GM21367 (cell line): ENCODE data around the gene GLTPD2.
A peak's percentile ranks its signal among the peaks of the same experiment; 100 is the strongest.

Source experiments
- ATAC-seq: cut with Tn5 transposase; IDR thresholded peaks from one replicate; pipeline ENCODE4 v1.9.1; 2021; ENCODE audit not compliant: unreplicated experiment

GLTPD2 gene

DNA sequence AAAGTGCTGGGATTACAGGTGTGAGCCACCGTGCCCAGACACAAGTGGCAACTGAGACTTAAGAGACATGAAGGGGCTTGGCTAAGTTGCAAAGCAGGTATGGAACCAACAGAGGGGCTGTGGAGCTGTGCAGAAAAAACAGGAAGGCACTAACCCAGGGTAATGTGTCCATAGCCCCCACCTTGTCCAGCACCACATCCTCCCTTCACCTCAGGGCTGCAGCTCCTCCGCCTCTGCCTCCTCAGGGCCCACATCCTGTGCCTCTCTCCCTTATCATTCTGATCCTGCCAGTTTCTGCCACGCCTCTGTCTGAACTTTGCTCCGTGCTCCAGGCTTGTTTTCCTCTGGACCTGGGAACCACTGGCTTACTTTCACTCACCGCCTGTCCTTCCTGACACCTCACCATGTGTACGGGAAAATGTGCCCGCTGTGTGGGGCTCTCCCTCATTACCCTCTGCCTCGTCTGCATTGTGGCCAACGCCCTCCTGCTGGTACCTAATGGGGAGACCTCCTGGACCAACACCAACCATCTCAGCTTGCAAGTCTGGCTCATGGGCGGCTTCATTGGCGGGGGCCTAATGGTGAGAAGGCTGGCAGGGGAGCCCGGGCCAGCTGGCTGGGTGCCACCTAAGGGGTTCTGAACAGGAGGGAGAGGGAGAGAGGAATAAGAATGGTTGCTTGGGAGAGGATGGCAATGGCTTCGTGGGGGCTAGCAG is 17.1 kb upstream of the GLTPD2 start, which contains the start of gene TM4SF5:
TM4SF5 (plus strand) TSS at position 368 of the 716 bp plus-strand sequence; CDS start at position 405, 37 bp downstream.
- ATAC-seq: no peak

DNA sequence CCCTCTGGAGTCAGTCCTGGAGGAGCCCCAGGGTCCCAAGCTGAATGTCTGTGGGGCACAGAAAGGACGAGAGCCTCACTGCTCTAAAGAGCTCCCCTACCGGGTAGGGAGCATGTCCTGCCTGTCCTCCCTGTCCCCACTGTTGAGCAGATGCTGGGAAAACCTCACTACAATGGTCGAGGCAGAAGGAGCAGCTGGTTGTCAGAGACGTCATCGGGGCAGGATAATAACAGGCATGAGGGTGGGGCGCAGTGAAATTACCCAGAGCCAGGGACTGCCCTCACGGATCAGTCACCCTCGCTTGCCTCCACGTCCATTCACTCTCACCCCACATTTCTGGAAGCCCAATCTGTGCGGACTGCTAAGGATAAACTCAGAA is 16.5 kb upstream of the GLTPD2 start:
- ATAC-seq: no peak

DNA sequence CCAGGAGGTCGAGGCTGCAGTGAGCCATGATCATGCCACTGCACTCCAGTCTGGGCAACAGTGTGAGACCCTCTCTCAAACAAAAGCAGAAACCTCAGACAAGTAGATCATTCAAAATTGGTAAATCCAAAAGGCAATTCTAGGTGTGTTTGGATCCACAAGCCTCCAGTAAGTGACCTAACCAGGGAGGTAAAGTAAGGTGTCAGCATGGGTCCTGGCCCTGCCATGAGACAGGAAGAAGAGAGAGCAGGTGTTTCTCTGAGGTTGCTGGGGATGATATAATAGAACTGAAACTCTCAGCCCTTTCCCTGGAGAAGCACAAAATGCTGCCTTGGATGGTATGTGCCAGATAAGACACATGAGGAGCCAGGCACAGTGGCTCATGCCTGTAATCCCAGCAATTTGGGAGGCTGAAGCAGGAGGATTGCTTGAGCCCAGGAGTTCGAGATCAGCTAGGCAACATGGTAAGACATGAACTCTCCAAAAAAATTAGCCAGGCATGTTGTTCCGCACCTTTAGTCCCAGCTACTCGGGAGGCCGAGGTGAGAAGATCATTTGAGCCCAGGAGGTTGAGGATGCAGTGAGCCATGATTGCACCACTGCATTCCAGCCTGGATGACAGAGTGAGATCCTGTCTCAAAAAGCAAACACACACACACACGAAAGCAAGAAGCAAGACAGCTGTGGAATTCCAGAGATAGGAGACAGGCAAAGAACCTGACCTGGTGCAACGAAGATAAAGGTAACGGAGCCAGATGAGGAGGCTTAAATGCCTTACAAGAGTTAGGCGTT is 10.6 kb upstream of the GLTPD2 start:
- ATAC-seq: no peak

DNA sequence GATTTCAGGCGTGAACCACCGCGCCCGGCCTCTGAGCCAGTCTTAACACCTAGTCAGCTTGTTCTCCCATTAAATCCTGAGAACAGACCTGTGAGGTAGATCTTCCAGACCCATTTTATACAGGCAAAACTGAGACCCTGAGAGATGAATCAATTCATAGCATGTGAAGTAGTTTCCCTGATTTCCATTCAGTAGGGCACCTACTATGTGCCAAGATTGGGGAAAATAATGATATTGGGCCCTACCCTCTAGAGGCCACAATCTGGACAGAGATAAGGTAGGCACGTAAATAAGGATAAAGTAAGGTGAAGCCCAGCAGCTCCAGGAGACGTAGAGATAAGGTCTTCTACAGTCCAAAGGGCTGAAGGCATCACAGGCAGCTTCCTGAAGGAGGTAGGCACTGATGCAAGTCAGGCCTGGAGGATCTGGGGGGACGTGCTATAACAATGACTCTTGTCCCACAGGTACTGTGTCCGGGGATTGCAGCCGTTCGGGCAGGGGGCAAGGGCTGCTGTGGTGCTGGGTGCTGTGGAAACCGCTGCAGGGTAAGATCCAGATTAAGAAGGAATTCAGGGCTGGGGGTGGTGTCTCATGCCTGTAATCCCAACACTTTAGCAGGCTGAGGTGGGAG is 8.3 kb upstream of the GLTPD2 start:
- no peak for ATAC-seq

DNA sequence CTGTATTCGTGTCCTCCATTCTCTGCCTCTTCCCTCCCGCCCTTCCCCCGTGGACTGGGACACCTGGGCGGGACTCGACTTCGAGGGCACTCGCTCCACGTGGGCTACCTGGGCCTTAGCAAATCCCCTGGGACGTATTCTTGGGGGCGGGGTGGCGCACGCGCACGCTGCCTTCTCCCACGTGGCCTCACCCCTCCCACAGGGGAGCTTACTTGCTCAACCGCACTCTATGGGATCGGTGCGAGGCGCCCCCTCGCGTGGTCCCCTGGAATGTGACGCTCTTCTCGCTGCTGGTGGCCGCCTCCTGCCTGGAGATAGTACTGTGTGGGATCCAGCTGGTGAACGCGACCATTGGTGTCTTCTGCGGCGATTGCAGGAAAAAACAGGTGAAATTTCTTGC is 6.1 kb upstream of the GLTPD2 start:
- ATAC-seq: no peak

DNA sequence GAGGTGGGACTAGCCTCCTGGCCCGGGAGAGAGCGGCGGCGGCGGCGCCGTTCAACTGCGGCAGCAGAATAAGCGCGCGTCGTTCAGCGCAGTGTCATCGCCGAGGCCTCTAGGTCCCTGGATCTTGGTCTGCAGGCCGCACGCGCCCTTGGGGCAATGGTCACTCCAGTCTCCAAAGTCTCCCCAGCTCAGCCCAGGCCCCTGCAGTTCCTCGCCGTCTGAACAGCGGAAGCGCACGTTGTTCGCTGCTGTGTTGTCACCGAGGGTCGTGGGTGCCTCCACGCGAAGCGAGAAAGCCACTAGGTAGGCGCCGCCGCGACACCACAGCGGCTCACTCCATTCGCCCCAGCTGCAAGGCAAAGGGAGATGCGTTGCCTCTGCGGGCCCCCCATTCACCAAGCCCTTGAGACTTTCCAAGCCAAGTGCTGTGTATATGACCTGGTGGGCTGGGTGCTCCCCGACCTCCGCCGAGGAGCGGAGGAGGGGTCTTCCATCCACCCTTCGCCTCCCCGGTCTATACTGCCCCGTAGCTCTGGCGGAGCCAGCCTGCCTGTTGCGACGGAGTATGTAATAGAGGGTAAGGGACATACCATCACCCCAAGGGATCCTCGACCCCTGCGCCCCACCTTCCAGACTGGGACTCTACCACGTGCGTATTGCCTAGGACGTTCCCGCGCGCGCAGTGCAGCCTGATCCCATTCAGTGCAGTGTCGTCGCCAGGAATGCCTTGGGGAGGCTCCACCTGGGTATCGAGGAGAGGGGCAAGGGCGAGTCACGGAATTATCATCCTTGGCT is 3.3 kb upstream of the GLTPD2 start:
- no peak for ATAC-seq

DNA sequence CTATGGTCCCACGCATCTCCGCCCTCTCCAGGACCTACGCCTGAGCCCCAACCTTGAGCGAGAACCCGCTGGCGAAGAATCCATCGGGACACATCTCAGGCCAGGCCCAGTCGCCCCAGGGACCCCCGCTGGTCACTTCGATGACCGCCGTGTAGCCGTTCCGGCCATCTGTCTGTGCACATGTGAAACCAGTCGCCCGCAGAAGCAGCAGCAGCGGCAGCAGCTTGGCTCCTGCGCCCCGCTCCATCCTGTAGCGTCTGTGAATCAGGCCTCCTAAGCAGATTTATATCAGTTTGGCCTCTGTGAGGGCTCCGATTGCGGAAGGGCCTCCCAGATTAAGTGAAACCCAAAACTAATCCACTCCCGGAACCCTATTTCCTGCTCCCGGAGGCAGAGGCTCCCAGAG is 2.7 kb upstream of the GLTPD2 start, which contains the start of gene VMO1:
VMO1 (minus strand) TSS at position 259 of the 406 bp plus-strand sequence; CDS start at position 247, 12 bp downstream.
- ATAC-seq: no peak

DNA sequence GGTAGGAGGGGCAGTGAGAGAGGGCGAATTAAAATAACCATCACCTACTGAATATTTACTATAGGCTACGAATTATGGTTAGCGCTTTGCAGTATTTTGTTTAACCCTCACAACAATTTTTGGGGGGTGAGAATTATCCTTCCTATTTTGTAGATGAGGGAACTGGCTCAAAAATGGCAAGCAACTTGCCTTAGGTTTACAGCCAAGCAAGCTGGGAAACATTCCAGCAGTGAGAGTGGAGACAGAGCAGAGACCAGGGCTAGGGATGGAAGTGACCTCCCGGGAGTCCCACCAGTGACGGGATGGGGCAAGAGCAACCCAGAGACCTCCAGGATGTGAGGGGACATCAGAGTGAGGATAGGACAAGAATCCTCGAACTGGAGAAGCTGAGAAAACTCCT is 2.2 kb upstream of the GLTPD2 start:
- no peak for ATAC-seq

DNA sequence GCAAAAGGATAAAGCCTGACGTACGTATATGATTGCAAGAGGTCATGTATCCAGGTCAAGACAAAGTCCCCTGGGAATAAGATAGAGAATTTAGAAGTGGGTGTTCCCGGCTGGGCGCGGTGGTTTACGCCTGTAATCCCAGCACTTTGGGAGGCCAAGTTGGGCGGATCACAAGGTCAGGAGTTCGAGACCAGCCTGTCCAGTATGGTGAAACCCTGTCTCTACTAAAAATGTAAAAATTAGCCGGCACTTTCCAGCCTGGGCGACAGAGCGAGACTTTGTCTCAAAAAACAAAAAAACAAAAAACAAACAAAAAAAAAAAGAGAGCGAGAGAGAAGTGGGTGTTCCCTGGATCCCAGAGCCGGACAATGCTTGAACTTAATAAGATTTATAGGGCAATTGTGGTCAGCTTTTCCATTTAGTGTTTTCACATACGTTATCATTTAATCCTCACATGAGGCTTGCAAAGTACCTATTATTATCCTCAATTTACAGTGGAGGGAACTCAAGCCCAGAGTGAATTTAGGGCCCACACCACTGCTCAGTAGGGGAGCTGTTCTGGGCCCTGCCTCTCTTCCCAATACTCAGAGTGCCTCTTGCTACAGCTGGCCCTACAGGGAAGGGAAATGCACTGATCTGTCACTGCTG is 481 bp upstream of the GLTPD2 start:
- ATAC-seq: no peak

DNA sequence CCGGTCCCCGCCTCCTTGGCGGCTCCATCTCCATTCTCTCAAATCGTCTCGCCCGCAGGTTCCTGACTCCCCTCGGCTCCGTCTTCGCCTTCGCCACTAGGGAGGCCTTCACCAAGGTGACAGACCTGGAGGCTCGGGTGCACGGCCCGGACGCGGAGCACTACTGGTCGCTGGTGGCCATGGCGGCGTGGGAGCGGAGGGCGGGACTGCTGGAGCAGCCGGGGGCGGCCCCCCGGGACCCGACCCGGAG is 862 bp downstream of the GLTPD2 start:
- no peak for ATAC-seq

DNA sequence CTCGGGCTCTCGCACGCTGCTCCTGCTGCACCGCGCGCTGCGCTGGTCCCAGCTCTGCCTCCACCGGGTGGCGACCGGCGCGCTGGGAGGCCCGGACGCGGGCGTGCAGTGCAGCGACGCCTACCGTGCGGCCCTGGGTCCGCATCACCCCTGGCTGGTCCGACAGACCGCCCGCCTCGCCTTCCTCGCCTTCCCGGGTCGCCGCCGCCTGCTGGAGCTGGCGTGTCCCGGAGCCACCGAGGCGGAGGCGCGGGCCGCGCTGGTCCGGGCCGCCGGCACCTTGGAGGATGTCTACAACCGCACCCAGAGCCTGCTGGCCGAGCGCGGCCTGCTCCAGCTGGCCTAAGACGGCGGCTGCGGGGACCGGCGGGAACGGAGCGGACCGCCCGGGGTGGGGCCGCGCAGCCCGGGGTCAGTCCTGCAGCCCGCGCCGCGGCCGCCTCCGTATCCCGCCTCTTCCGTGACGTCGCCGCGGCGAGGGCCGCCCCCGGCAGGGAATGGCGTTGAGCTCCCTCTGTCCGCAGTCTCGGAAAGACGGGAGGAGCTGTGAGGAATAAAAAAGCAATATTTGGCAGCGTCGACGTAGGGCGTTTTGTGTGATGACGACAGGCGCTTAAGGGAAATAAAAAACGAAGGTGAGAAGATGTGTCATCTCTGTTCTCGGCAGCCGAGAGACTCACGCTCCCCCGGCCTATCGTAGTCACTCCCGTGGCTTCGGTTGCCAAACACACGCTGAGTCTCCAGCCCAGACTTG is 1.4 kb downstream of the GLTPD2 start:
- peak; percentile 77 for ATAC-seq

DNA sequence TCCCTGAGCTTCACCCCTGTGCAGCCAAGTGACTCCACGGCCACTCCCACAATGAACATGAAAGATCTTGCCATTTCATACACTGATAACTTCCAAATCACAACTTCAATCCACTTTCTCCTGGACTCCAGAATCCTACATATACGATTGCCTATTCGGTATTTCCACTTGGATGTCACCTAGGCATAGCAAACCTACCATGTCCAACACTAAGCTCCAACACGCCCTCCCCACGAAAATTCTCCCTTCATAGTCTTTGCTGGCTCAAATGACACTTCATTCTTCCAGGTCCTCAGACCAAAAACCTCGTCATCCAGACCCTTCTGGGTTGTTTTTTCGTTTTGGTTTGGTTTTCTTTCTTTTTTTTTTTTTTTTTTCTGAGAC is 1.9 kb downstream of the GLTPD2 start:
- no peak for ATAC-seq

DNA sequence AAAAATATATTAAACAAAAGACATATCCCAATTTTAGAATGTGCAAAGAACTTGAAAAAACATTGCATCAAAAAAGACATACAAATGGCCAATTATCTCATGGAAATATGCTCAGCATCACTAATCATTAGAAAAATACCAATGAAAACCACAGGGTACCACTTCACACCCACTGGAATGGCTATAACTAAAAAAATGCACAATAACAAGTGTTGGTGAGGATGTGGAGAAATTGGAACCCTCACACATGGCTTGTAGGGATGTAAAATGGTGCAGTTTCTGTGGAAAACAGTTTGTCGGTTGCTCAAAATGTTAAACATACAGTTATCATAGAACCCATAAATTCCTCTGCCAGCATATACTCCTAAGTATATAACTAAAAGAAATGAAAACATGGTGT is 6.4 kb downstream of the GLTPD2 start:
- ATAC-seq: no peak

DNA sequence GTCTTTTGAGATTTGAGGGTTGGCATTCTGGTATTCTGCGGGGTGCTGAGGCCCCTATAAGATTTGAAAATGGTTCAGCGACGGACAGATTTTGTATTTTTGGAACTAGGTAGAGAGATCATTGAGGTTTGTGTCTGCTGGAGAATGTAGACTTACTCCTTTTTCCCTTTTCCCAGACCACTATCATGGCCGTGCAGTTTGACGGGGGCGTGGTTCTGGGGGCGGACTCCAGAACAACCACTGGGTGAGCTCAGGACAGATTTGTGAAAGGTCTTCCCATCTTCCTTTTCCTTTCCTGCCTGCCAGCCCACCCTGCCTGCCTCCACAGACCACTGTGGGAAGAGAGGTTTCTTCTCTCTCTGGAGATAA is 7.8 kb downstream of the GLTPD2 start:
- no peak for ATAC-seq

DNA sequence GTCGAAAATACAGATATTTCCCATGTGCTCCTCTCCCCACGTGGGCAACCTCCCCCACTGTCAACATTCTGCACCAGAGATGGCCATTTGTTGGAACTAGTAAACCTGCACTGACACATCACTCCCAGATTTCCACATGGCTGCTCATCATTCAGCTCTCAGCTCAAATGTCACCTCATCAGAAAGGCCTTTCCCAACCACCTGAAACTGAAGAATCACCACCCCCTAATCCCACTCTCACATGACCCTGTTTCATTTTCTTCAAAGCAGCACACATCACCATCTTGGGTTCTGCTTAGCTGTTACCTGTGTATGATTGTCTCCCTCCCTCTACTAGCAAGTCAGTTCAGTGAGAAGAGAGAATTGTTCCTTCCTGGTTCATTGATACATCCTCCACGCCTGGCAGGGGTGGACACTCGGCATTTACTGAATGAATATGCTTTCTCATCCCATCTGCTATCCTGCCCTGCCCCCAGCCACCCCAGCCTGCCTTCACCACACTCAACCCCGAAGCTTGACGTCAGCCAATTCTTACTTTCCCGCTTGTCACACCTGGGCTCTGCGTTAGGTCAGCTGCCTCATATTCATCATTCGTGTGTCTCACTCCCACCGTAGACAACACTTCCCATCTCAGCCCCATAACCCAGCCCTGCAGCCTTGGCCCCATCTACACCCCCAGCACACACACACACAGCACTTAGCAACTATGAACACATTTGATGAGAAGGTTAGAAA is 11.9 kb downstream of the GLTPD2 start:
- ATAC-seq: no peak

DNA sequence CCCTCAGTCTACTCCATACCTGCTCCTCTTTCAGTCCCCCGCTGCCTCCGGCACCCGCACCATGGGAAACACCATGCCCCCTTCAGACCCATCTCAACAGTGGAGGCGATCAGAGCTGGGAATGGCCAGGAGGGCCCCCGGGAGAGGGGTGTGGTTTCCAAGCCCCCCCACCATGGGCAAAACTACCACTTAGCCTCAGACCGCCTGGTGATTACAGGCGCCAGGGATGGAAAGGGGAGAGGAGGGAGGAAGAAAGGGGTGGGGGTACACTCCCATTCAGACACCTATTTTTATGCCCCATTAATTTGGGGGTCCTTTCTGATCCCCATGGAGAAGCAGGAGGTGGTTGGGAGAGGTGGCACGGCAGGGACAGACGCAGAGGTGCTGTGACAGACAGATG is 13.5 kb downstream of the GLTPD2 start, which contains the start of gene C17orf114:
C17orf114 (minus strand) TSS at position 101 of the 400 bp plus-strand sequence.
- ATAC-seq: no peak

DNA sequence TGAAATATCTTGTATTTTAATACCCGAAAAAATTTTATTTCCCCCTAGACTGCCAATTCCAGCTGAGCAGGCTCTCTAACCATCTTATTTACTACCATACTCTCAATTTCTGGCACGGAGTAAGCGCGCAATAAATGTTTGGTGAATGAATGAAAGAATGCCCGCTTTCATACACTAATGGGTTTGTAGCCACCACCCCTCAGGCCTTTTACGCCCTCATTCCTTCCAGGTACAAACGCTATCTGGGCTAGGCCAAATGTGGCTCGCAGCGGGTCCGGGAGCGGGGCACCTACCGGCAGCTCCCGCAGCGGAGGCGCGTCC is 17.7 kb downstream of the GLTPD2 start:
- no peak for ATAC-seq

DNA sequence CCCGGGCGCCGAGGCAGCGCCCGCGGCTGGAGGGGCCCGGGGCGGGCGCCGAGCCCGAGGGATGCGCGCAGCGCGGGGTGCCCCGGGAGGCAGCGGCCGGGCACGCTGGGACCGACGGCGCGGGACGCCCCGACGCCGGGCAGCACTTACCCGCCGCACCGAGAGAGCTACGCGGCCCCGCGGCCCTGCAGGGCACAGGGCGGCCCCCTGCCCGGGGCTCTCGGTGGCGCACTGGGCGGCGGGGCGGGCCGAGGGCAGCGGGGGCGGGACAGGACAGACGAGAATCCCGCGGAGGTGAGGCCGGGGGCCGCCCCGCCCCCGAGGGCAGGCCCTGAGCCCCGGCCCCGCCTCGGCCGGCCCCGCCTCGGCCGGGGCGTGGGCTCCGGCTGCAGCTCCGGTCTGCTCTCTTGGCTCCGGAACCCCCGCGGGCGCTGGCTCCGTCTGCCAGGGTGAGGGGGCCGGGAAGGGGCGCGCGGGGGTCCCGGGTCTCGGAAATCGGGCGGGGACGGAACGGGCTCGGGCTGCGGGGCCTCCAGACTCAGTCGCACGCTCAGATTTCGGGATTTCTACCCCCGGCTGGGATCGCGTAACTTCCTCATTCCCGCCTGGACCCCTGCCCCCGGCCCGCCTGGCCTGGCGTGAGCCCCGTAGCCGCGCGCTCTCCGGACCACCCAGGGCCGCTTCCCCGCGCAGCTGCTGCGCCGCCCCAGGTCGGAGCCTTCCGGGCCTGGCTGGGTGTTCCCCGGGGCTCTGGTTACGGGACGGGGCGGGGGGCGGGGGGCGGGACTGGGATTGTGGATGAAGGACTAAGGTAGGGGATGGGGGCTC is 18.2 kb downstream of the GLTPD2 start, which contains the start of gene PLD2:
PLD2 (plus strand) TSS at position 376 of the 828 bp plus-strand sequence. CDS start 621 bp downstream, outside the sequence.
- ATAC-seq: peak; percentile 79
